ENCODE data around the gene ATP10D. TPM values are rescaled to one million over a fixed set of nuclear protein-coding genes. Genes with fewer than 3 reads are reported as not detected.

ATP10D gene
- total RNA-seq, 1 experiment from 2014 or later: 0.84 TPM

- H4K20me1 ChIP-seq (ENCODE audit: low read length): no peaks in the 10 kb centered on the region
- no peaks in the 10 kb centered on the region for H3F3A ChIP-seq (ENCODE audit: low read length, unreplicated experiment)
- no peak for TF ChIP-seq EZH2phosphoT487 (IDR thresholded peaks at IDR 0.05; ENCODE audit: borderline replicate concordance, low read length)
- H3K27me3 ChIP-seq (ENCODE audit: low read length): no peaks in the 10 kb centered on the region; the same call in 1 of the 2 replicates
- no peaks in the 10 kb centered on the region for H3K4me1 ChIP-seq (ENCODE audit: insufficient read depth, low read length)
- ATAC-seq (no peak), DNase-seq (no peak)
- no peaks in the 10 kb centered on the region for H3K9me2 ChIP-seq (replicated peaks; ENCODE audit: low read length)
- H3K9me3 ChIP-seq (ENCODE audit: low read length): no peaks in the 10 kb centered on the region
- H3K79me2 ChIP-seq (ENCODE audit: low read length): no peaks in the 10 kb centered on the region
- intact Hi-C loops (cut with micrococcal nuclease): no loop called here
- ChIA-PET CTCF (no interaction called here), POLR2A (ENCODE audit: unreplicated experiment) (no interaction called here)
- no peak overlapping the region for H3K4me2 ChIP-seq (ENCODE audit: low read length)
- no peaks in the 10 kb centered on the region for H3K36me3 ChIP-seq (ENCODE audit: low read depth, low read length)
- no peak overlapping the region for H2AFZ ChIP-seq (ENCODE audit: low read length)
- no peak overlapping the region for H3K9ac ChIP-seq (ENCODE audit: low read length)
- no peak overlapping the region for H3K4me3 ChIP-seq (ENCODE audit: low read length)
- H3K27ac ChIP-seq (ENCODE audit: low read length): no peak overlapping the region
- no TSS peak for BruUV-seq (replicated peaks)
Observed at GRCh38 chr4:47639531-47639930, 154.5 kb downstream of the ATP10D start.

GRCh38 chr4:47640911-47641310 lies 155.8 kb downstream of the ATP10D start:
- no peak overlapping the region for H2AFZ ChIP-seq (ENCODE audit: low read length)
- ChIA-PET CTCF (interaction anchor here (0.6 kb wide), 1 partner anchor 163 kb away, joined by 3 read pairs; no protein-coding TSS in a partner anchor), POLR2A (ENCODE audit: unreplicated experiment) (no interaction called here)
- H3F3A ChIP-seq (ENCODE audit: low read length, unreplicated experiment): no peaks in the 10 kb centered on the region
- no peak overlapping the region for H3K4me3 ChIP-seq (ENCODE audit: low read length)
- H3K79me2 ChIP-seq (ENCODE audit: low read length): no peaks in the 10 kb centered on the region
- no peaks in the 10 kb centered on the region; the same call in 1 of the 2 replicates for H3K27me3 ChIP-seq (ENCODE audit: low read length)
- H3K36me3 ChIP-seq (ENCODE audit: low read depth, low read length): no peaks in the 10 kb centered on the region
- H3K9ac ChIP-seq (ENCODE audit: low read length): no peak overlapping the region
- ATAC-seq (no peak), DNase-seq (no peak)
- H3K9me2 ChIP-seq (replicated peaks; ENCODE audit: low read length): no peaks in the 10 kb centered on the region
- H4K20me1 ChIP-seq (ENCODE audit: low read length): no peaks in the 10 kb centered on the region
- intact Hi-C loops (cut with micrococcal nuclease): no loop called here
- no TSS peak for BruUV-seq (replicated peaks)
- H3K27ac ChIP-seq (ENCODE audit: low read length): no peak overlapping the region
- no peaks in the 10 kb centered on the region for H3K9me3 ChIP-seq (ENCODE audit: low read length)
- H3K4me1 ChIP-seq (ENCODE audit: insufficient read depth, low read length): no peaks in the 10 kb centered on the region
- no peak overlapping the region for H3K4me2 ChIP-seq (ENCODE audit: low read length)
- TF ChIP-seq CTCF (conservative IDR thresholded peaks at IDR 0.05; ENCODE audit: low read depth, low read length): no peak
- no peak for TF ChIP-seq EZH2 (IDR thresholded peaks at IDR 0.05; ENCODE audit: low read length, unreplicated experiment)
- TF ChIP-seq EZH2phosphoT487 (IDR thresholded peaks at IDR 0.05; ENCODE audit: borderline replicate concordance, low read length): no peak

GRCh38 chr4:47641755-47642154 lies 156.7 kb downstream of the ATP10D start:
- H3K4me1 ChIP-seq (ENCODE audit: insufficient read depth, low read length): no peaks in the 10 kb centered on the region
- ATAC-seq (no peak), DNase-seq (no peak)
- no peak for TF ChIP-seq EZH2 (IDR thresholded peaks at IDR 0.05; ENCODE audit: low read length, unreplicated experiment)
- TF ChIP-seq CTCF (conservative IDR thresholded peaks at IDR 0.05; ENCODE audit: low read depth, low read length): no peak
- no peak for TF ChIP-seq EZH2phosphoT487 (IDR thresholded peaks at IDR 0.05; ENCODE audit: borderline replicate concordance, low read length)
- H3K9me3 ChIP-seq (ENCODE audit: low read length): no peaks in the 10 kb centered on the region
- ChIA-PET CTCF (no interaction called here), POLR2A (ENCODE audit: unreplicated experiment) (no interaction called here)
- no TSS peak for BruUV-seq (replicated peaks)
- H3F3A ChIP-seq (ENCODE audit: low read length, unreplicated experiment): no peaks in the 10 kb centered on the region
- intact Hi-C loops (cut with micrococcal nuclease): no loop called here
- no peaks in the 10 kb centered on the region for H3K36me3 ChIP-seq (ENCODE audit: low read depth, low read length)
- no peaks in the 10 kb centered on the region for H4K20me1 ChIP-seq (ENCODE audit: low read length)
- H3K27me3 ChIP-seq (ENCODE audit: low read length): no peaks in the 10 kb centered on the region; the same call in none of the 2 replicates
- H3K9me2 ChIP-seq (replicated peaks; ENCODE audit: low read length): no peaks in the 10 kb centered on the region
- no peak overlapping the region for H3K4me2 ChIP-seq (ENCODE audit: low read length)
- no peak overlapping the region for H2AFZ ChIP-seq (ENCODE audit: low read length)
- H3K4me3 ChIP-seq (ENCODE audit: low read length): no peak overlapping the region
- no peak overlapping the region for H3K27ac ChIP-seq (ENCODE audit: low read length)
- no peaks in the 10 kb centered on the region for H3K79me2 ChIP-seq (ENCODE audit: low read length)
- H3K9ac ChIP-seq (ENCODE audit: low read length): no peak overlapping the region
